Transverse colon (tissue), 4 donors: ENCODE results near the gene HMG20A. TPM values are rescaled to one million over a fixed set of nuclear protein-coding genes. Genes with fewer than 3 reads are reported as not detected.

Source experiments
- DNase-seq: peaks from one replicate; pipeline ENCODE4 v3.0.0-alpha.2; 2019
- H3K27ac ChIP-seq, 4 donors: fragments of 200-600 bp; sonication (generic); 2 replicates each; pipeline ENCODE4 v1.5.1; 2016 to 2018; ENCODE audit warnings: inconsistent platforms in 4 of 4
- H3K27me3 ChIP-seq: fragments of 200-600 bp; sonication (generic); 2 replicates; pipeline ENCODE4 v1.5.1; 2017; ENCODE audit warnings: inconsistent platforms
- H3K36me3 ChIP-seq, 4 donors: fragments of 200-600 bp; sonication (generic); 2 replicates each; pipeline ENCODE4 v1.5.1; 2017 to 2019; ENCODE audit warnings: inconsistent platforms in 4 of 4
- H3K4me1 ChIP-seq, 4 donors: fragments of 200-600 bp; sonication (generic); 2 replicates each; pipeline ENCODE4 v1.5.1; 2017 to 2020; ENCODE audit warnings: inconsistent platforms in 4 of 4
- H3K4me3 ChIP-seq, 4 donors: fragments of 200-600 bp; sonication (generic); 1 replicate in 1 of 4; 2 replicates in 3 of 4; pipeline versions ENCODE4 v1.5.1 to v1.6.1; 2017 to 2019; ENCODE audit warnings: inconsistent platforms in 4 of 4
- H3K9me3 ChIP-seq, 2 donors: fragments of 200-600 bp; sonication (generic); 2 replicates each; pipeline ENCODE4 v1.5.1; 2017 to 2019; ENCODE audit warnings: inconsistent platforms in 2 of 2
- EP300 ChIP-seq: sonication (generic); formaldehyde crosslinking; IDR thresholded peaks from one replicate; pipeline ENCODE4 v1.6.1; 2017; ENCODE audit warnings: antibody characterized with exemption, low read depth
- POLR2A ChIP-seq: fragments of 450-650 bp; IDR thresholded peaks from one replicate; pipeline ENCODE4 v1.6.1; 2016; ENCODE audit warnings: antibody characterized with exemption, mild to moderate bottlenecking, moderate library complexity
- POLR2AphosphoS5 ChIP-seq, 3 donors: sonication (generic); formaldehyde crosslinking; IDR thresholded peaks; one replicate each; pipeline ENCODE4 v1.6.1; 2016; ENCODE audit warnings: antibody characterized with exemption in 3 of 3
- WGBS, 2 donors: methylation state at CpG; one replicate each; pipeline ENCODE4 v1.1.5; 2018; ENCODE audit warnings: low coverage in 1 of 2; 5-methylcytosine and 5-hydroxymethylcytosine counted together
- in situ Hi-C, 4 donors: fragments of 200-750 bp; cut with MboI; loops; one replicate each; pipeline versions ENCODE4 v1.15.0 to v1.15.1; 2017; ENCODE audit warnings: low sequenced_read_pairs in 3 of 4, low pct_ligation_motif_present in 1 of 4, low pct_unique_long_range_greater_than_20kb in 1 of 4
- intact Hi-C: fragments of 100-400 bp; cut with DNase I; formaldehyde crosslinking; loops from one replicate; pipeline ENCODE4 v1.15.1; 2023; ENCODE audit warnings: low total_unique reads
- total RNA-seq, 4 donors: library from RNA; depleted of rRNA; stranded (reverse); fragments of >200 nt; gene quantifications; one replicate each; pipeline ENCODE4 v1.1.0, GENCODE V29; 2016
- TF ChIP-seq, protein P1 (sequence below), 5 experiments: fragments of 200-600 bp in 3 of 5; fragments of 450-650 bp in 2 of 5; sonication (generic) in 3 of 5; IDR thresholded peaks; 1 replicate in 2 of 5; 2 replicates in 3 of 5; pipeline ENCODE4 v1.5.1; 2016 to 2017; ENCODE audit warnings: antibody characterized with exemption in 5 of 5, inconsistent platforms in 3 of 5, mild to moderate bottlenecking in 2 of 5, moderate library complexity in 1 of 5

The HMG20A gene
- total RNA-seq, 4 donors from 2014 or later, result 27.5 to 51.1 (median 37.0) TPM

- Histone ChIP-seq H3K36me3 (no peaks in the 10 kb centered on the region), H3K4me3 (no peak overlapping the region), H3K4me1 (peaks cover 0 to 22% (median 6%) of the 10 kb centered on the region in 4 donors), H3K27ac (no peak overlapping the region), H3K9me3 (peaks cover 12 to 16% of the 10 kb centered on the region in 2 donors), H3K27me3 (no peaks in the 10 kb centered on the region)
- TF ChIP-seq POLR2AphosphoS5 (IDR thresholded peaks at IDR 0.05), result no peak
- intact Hi-C loops, result no loop called here
- no peak for DNase-seq
- in situ Hi-C loops, result no loop called here
These were observed 27.2 kb upstream of the HMG20A start for GRCh38 chr15:77393471-77393840.

DNA sequence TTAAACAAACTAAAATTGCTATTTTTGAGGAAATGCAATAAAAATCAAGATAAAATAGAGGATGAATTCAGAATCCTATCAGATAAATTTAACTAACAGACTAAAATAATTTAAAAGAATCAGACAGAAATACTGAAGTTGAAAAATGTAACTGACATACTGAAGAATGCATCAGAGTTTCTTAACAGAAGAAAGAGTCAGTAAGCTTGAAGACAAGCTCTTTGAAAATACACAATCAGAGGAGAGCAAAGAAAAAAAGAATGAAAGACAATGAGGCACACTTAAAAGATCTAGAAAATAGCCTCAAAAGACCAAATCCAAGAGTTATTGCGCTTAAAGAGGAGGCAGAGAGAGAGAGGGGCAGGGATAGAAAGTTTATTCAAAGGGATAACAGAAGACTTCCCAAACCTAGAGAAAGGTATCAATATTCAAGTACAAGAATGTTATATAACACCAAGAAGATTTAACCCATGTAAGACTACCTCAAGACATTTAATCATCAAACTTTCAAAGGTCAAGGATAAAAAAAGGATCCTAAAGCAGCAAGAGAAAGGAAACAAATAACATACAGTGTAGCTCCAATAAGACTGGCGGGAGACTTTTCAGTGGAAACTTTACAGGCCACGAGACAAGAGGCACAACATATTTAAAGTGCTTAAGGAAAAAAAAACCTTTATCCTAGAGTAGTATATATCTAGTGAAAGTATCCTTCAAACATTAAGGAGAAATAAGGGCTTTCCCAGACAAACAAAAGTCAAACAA, 25.5 kb upstream of the HMG20A start:
- 94 to 95% methylated on average over 3 of the region's 3 CpGs for WGBS, 2 donors
- Histone ChIP-seq H3K9me3 (peaks cover 29 to 30% of the 10 kb centered on the region in 2 donors), H3K4me1 (peaks cover 0 to 13% (median 3%) of the 10 kb centered on the region in 4 donors), H3K4me3 (no peak overlapping the region), H3K27ac (no peak overlapping the region), H3K27me3 (no peaks in the 10 kb centered on the region), H3K36me3 (no peaks in the 10 kb centered on the region)
- in situ Hi-C loops (no loop called here), intact Hi-C loops (no loop called here)
- TF ChIP-seq EP300, result no peak
- no peak for TF ChIP-seq POLR2AphosphoS5 (IDR thresholded peaks at IDR 0.05)
- no peak for TF ChIP-seq POLR2A
- TF ChIP-seq, protein P1, sequence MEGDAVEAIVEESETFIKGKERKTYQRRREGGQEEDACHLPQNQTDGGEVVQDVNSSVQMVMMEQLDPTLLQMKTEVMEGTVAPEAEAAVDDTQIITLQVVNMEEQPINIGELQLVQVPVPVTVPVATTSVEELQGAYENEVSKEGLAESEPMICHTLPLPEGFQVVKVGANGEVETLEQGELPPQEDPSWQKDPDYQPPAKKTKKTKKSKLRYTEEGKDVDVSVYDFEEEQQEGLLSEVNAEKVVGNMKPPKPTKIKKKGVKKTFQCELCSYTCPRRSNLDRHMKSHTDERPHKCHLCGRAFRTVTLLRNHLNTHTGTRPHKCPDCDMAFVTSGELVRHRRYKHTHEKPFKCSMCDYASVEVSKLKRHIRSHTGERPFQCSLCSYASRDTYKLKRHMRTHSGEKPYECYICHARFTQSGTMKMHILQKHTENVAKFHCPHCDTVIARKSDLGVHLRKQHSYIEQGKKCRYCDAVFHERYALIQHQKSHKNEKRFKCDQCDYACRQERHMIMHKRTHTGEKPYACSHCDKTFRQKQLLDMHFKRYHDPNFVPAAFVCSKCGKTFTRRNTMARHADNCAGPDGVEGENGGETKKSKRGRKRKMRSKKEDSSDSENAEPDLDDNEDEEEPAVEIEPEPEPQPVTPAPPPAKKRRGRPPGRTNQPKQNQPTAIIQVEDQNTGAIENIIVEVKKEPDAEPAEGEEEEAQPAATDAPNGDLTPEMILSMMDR (IDR thresholded peaks at IDR 0.05), result no peak
- no peak for DNase-seq

GRCh38 chr15:77396692-77397091, 24.0 kb upstream of the HMG20A start:
- Histone ChIP-seq H3K4me1 (peaks cover 0 to 4% (median 0%) of the 10 kb centered on the region in 4 donors), H3K27ac (no peak overlapping the region), H3K27me3 (no peaks in the 10 kb centered on the region), H3K4me3 (no peak overlapping the region), H3K36me3 (no peaks in the 10 kb centered on the region), H3K9me3 (peaks cover 30 to 31% of the 10 kb centered on the region in 2 donors)
- no peak for DNase-seq
- TF ChIP-seq, protein P1 (IDR thresholded peaks at IDR 0.05), result no peak
- no peak for TF ChIP-seq EP300
- no peak for TF ChIP-seq POLR2A
- in situ Hi-C loops, result no loop called here
- 89 to 100% methylated on average over 1 of the region's 1 CpG for WGBS, 2 donors
- intact Hi-C loops, result no loop called here

DNA sequence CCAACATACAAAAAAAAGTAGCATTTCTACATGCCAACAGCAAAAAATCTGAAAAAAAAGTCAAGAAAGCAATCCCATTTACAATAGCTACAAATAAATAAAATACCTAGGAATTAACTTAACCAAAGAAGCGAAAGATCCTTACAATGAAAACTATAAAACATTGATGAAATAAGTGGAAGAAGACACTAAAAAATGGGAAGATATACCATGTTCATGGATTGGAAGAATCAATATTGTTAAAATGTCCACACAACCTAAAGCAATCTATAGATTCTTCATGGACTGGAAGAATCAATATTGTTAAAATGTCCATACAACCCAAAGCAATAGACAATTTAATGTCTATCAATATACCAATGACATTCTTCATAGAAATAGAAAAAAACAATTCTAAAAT, 21.8 kb upstream of the HMG20A start:
- TF ChIP-seq EP300, result no peak
- TF ChIP-seq, protein P1 (IDR thresholded peaks at IDR 0.05), result no peak
- no peak for TF ChIP-seq POLR2A
- TF ChIP-seq POLR2AphosphoS5 (IDR thresholded peaks at IDR 0.05), result no peak
- H3K4me3 ChIP-seq, result no peak overlapping the region
- no peak overlapping the region for H3K27ac ChIP-seq
- intact Hi-C loops (no loop called here), in situ Hi-C loops (no loop called here)
- H3K27me3 ChIP-seq, result no peaks in the 10 kb centered on the region
- H3K9me3 ChIP-seq, result peaks cover 30 to 31% of the 10 kb centered on the region in 2 donors
- WGBS, 2 donors, result 100% methylated on average over 1 of the region's 1 CpG
- DNase-seq, result no peak
- H3K4me1 ChIP-seq, result peaks cover 0 to 6% (median 2%) of the 10 kb centered on the region in 4 donors
- H3K36me3 ChIP-seq, result no peaks in the 10 kb centered on the region

DNA sequence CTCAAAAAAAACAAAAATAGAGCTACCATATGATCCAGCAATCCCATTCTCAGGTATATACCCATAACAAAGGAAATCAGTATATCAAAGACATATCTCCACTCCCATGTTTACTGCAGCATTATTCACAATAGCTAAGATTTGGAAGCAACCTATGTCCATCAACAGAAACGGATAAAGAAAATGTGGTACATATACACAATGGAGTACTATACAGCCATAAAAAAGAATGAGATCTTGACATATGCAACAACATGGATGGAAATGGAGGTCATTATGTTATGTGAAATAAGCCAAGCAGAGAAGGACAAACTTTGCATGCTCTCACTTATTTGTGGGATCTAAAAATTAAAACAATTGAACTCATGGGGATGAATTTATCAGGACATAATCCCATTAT, 20.4 kb upstream of the HMG20A start:
- Histone ChIP-seq H3K4me1 (peaks cover 0 to 9% (median 2%) of the 10 kb centered on the region in 4 donors), H3K9me3 (peaks cover 28 to 29% of the 10 kb centered on the region in 2 donors), H3K27me3 (no peaks in the 10 kb centered on the region), H3K36me3 (no peaks in the 10 kb centered on the region), H3K4me3 (no peak overlapping the region), H3K27ac (no peak overlapping the region)
- no peak for DNase-seq
- intact Hi-C loops, result no loop called here
- WGBS, 2 donors, result 100% methylated on average over 1 of the region's 1 CpG; no CpG with 5 or more reads in 1 of the 2 donors
- in situ Hi-C loops, result no loop called here
- TF ChIP-seq POLR2A, result no peak
- no peak for TF ChIP-seq POLR2AphosphoS5 (IDR thresholded peaks at IDR 0.05)
- TF ChIP-seq, protein P1 (IDR thresholded peaks at IDR 0.05), result no peak
